Left ventricle myocardium inferior (tissue), 1 donor: ENCODE measurements around the gene TBC1D2. TPM values are rescaled to one million over a fixed set of nuclear protein-coding genes. Genes with fewer than 3 reads are reported as not detected.

Experiments used
- DNase-seq: peaks from one replicate; pipeline ENCODE4 v3.0.0-alpha.2; 2020
- H3K27ac ChIP-seq: fragments of 200-600 bp; replicated peaks from 2 replicates; pipeline ENCODE4 v1.8.0; 2021
- H3K27me3 ChIP-seq: fragments of 200-600 bp; 2 replicates; pipeline ENCODE4 v1.8.0; 2021; ENCODE audit warnings: low read depth
- H3K36me3 ChIP-seq: fragments of 200-600 bp; 2 replicates; pipeline ENCODE4 v1.8.0; 2021
- H3K4me1 ChIP-seq: fragments of 200-600 bp; 2 replicates; pipeline ENCODE4 v1.8.0; 2021
- H3K4me3 ChIP-seq: fragments of 200-600 bp; 2 replicates; pipeline ENCODE4 v1.8.0; 2021; ENCODE audit warnings: mild to moderate bottlenecking, moderate library complexity
- H3K9me3 ChIP-seq: fragments of 200-600 bp; replicated peaks from 2 replicates; pipeline ENCODE4 v1.8.0; 2021
- intact Hi-C: fragments of 100-400 bp; cut with micrococcal nuclease; formaldehyde crosslinking; loops from one replicate; pipeline ENCODE4 v1.11.0; 2022
- total RNA-seq: library from RNA; stranded (reverse); fragmentation: NEBNext Ultra II Directional; extraction: Animal tissue kit (Norgen Biotek cat#: 25700); gene quantifications from one replicate; pipeline ENCODE4 v1.2.1, GENCODE V29; 2021
- TF ChIP-seq, protein P1 (sequence below): fragments of 200-600 bp; IDR thresholded peaks from 2 replicates; pipeline ENCODE4 v1.8.0; 2021; ENCODE audit warnings: antibody characterized with exemption, mild to moderate bottlenecking, borderline replicate concordance
- donor health status: DM: no; HTN: yes; CAD: no; lungs with severe emphysema.

TBC1D2 gene
- total RNA-seq, 1 donor from 2014 or later, result 1.7 TPM

DNA sequence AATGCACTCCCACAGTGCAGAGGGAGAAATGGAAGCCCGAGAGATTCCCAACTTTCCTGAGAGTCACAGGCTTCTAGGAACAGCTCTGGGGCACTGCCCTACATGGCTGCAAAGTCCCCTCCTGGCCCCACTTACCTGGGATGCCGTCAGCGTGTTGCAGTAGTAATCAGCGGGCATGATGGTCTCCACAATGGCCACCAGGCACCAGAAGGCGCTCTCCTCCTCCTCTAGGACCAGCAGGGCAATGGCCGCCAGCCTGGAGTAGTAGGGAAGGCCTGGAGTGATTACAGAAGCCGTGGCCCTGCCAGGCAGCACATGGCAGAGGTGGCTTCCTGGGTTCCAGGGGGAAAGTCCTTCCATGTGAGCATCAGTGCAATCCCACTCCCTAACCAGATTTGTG lies 52.3 kb downstream of the TBC1D2 start:
- intact Hi-C loops, result no loop called here

DNA sequence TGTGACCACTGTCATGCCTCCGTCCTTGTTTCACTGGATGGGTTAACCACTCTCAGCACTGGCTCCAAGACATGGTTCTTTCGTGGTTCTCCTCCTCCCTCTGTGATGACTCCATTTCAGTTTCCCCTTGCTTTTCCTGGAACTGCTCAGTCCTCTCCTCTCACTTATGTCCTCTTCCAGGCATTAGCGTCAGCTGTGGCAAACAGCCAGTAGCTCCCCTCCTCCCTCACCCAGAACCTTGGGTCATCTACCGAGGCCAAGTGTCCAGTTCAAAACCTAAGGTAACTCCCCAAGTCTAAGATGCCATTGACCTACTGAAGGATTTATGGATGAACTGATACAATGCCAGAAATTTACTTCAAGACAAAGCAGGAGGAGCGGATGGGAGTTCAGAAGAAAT lies 53.2 kb downstream of the TBC1D2 start:
- intact Hi-C loops, result no loop called here
- no peak for DNase-seq

More for the DNA sequence above, 52.3 kb downstream of the TBC1D2 start:
- peaks cover 3% of the 10 kb centered on the region for H3K4me1 ChIP-seq
- DNase-seq, result no peak
- H3K27ac ChIP-seq, result no peak overlapping the region
- H3K9me3 ChIP-seq, result no peaks in the 10 kb centered on the region
- H3K4me3 ChIP-seq, result no peak overlapping the region
- no peaks in the 10 kb centered on the region for H3K27me3 ChIP-seq
- TF ChIP-seq, protein P1, sequence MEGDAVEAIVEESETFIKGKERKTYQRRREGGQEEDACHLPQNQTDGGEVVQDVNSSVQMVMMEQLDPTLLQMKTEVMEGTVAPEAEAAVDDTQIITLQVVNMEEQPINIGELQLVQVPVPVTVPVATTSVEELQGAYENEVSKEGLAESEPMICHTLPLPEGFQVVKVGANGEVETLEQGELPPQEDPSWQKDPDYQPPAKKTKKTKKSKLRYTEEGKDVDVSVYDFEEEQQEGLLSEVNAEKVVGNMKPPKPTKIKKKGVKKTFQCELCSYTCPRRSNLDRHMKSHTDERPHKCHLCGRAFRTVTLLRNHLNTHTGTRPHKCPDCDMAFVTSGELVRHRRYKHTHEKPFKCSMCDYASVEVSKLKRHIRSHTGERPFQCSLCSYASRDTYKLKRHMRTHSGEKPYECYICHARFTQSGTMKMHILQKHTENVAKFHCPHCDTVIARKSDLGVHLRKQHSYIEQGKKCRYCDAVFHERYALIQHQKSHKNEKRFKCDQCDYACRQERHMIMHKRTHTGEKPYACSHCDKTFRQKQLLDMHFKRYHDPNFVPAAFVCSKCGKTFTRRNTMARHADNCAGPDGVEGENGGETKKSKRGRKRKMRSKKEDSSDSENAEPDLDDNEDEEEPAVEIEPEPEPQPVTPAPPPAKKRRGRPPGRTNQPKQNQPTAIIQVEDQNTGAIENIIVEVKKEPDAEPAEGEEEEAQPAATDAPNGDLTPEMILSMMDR, result no peak
- no peaks in the 10 kb centered on the region for H3K36me3 ChIP-seq

DNA sequence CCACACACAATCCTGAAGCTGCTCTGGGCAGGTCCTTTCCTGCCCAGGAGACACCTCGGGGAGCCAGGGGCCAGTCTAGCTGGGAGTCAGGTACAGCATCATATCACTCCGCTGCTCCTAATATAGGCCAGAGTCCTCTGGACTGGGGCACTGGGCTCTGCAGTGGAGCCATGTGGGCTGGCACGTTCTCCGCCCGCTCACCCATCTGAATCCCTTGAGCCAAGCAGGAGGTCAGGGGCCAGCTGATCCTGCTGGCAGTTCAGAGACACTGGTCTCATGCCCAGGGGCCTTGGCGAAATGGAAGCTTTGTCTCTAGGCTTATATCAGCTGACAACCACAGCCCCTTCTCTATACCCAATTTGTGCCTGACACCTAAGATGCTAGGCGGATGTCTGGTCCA lies 53.7 kb downstream of the TBC1D2 start:
- H3K9me3 ChIP-seq, result no peaks in the 10 kb centered on the region

More for the DNA sequence above, 53.2 kb downstream of the TBC1D2 start:
- Histone ChIP-seq H3K36me3 (no peaks in the 10 kb centered on the region), H3K4me1 (peaks cover 3% of the 10 kb centered on the region), H3K27me3 (no peaks in the 10 kb centered on the region), H3K4me3 (no peak overlapping the region), H3K27ac (no peak overlapping the region), H3K9me3 (no peaks in the 10 kb centered on the region)
- TF ChIP-seq, protein P1, result no peak

DNA sequence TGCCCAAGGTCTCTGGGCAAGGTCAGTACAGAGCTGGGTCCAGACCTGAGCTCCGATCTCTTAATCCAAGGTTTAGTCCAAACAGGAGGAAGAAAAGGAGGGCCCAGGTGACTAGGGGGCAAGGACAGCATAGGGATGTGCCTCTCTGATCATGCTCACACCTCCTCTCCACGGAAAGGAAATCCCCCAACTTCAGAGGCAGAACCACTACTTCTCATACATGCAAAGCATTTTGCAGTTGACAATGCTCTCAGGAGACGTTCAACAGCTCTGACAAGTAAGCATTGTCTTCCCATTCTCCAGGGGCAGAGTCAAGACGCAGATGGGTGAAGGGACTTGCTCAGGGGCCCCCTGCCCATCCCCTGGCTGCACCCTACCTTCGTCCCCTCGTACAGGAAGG lies 54.3 kb downstream of the TBC1D2 start:
- TF ChIP-seq, protein P1, result no peak
- Histone ChIP-seq H3K9me3 (no peaks in the 10 kb centered on the region), H3K27me3 (no peaks in the 10 kb centered on the region), H3K27ac (no peak overlapping the region), H3K4me3 (no peak overlapping the region), H3K4me1 (peaks cover 3% of the 10 kb centered on the region), H3K36me3 (no peaks in the 10 kb centered on the region)
- intact Hi-C loops, result no loop called here
- DNase-seq, result no peak

More for the DNA sequence above, 53.7 kb downstream of the TBC1D2 start:
- Histone ChIP-seq H3K27me3 (no peaks in the 10 kb centered on the region), H3K36me3 (no peaks in the 10 kb centered on the region), H3K4me1 (peaks cover 3% of the 10 kb centered on the region), H3K27ac (no peak overlapping the region), H3K4me3 (no peak overlapping the region)
- no peak for DNase-seq
- TF ChIP-seq, protein P1, result no peak
- intact Hi-C loops, result no loop called here

DNA sequence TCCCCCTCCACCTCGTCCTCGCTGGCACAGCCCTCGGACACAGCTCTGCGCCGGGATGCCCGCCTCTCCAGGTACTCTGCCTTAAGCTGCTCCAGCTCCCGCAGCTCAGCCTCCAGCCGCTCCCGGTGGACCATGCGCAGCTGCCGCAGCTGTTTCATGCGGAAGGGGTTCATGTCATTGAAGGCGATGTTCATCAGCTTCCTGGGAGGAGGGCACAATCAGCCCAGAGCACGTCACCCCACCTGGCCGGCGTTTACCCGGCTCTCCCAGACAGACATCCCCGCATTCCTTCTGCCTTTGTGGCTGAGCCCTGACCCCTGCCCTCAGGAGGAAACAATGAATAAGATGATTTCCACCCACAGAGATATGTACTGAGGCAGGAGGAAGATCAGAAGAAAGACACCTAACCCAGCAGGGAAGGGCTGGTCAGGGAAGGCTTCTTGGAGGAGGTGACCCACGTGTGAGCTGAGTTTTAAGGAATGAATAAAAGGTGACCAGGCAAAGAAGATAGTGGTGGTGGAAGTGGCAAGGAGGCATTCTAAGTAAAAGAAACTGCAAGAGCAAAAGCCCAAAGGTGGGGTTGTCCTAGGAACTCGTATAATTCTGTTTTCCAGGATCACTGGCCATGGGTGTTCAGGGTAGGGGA lies 55.9 kb downstream of the TBC1D2 start:
- H3K4me3 ChIP-seq, result no peak overlapping the region
- intact Hi-C loops, result no loop called here
- H3K27me3 ChIP-seq, result no peaks in the 10 kb centered on the region
- no peaks in the 10 kb centered on the region for H3K9me3 ChIP-seq
- TF ChIP-seq, protein P1, result no peak
- no peak overlapping the region for H3K27ac ChIP-seq
- no peak for DNase-seq
- no peaks in the 10 kb centered on the region for H3K36me3 ChIP-seq
- H3K4me1 ChIP-seq, result no peaks in the 10 kb centered on the region
